Measurements from ENCODE around the gene APOF. TPM values are rescaled to one million over a fixed set of nuclear protein-coding genes. Genes with fewer than 3 reads are reported as not detected.
A peak's percentile ranks its signal among the peaks of the same experiment; 100 is the strongest.
"Not testable (repeated sequence)": the region's sequence is repeated elsewhere in the genome, so short reads cannot be mapped to it uniquely, and the experiment has no call there.

Gene APOF
- polyA plus RNA-seq, 5 donors: 0.10 to 0.15 TPM; not detected in 3

DNA sequence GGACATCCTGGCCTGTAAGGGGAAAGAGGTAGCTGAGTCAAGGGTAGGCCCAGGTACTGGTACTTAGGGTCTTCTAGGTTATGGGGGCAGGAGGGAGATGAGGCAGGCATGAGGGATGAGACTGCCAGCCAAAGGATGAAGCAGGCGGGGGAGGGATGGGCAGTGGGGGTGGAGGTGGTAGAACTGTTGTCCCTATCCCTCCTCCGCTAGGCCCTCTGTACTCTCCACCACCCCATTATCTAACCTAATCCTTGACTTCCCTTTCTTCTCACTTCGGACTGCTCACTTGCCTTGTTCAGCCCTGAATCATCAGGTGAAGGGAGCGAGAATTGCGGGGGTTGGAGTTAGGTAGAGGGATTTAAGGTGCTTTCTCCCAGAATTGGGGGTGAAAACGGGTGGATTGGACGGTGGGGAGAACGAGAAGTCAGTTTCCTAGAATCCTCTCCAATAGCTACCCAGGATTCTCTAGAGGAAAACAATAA lies 29.4 kb downstream of the APOF start:
- no peak for DNase-seq

DNA sequence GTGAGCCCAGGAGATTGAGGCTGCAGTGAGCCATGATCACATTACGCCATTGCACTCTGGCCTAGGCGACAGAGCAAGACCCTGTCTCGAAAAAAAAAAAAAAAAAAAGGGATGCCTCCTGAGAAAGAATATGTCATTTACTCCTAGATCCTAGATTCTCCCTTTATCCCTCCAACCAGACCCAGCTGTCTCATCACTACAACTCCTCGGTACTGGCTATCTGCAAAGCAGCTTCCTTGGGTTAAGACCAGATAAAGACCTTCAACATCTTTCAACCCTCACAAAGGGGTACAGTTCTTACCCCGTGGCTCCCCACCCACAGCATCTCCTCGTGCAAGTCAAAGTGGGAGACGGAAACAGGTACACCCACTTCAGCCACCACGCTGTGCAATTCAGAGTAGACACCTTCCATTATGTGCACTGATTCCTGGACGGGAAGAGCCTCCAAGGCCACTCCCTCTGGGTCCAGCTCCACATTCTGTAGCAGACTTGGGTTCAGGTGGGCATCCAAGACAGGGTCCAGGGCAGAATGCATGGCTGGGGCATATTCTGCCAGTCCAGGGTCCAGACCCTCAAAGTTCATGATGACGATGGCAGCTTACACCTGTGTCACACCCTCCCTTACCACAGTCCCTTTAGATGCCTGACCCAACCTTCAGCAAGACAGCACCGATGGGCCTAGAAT lies 30.0 kb downstream of the APOF start:
- DNase-seq: no peak

- DNase-seq: no peak
These were observed 31.6 kb downstream of the APOF start for GRCh38 chr12:56330936-56331490.

DNA sequence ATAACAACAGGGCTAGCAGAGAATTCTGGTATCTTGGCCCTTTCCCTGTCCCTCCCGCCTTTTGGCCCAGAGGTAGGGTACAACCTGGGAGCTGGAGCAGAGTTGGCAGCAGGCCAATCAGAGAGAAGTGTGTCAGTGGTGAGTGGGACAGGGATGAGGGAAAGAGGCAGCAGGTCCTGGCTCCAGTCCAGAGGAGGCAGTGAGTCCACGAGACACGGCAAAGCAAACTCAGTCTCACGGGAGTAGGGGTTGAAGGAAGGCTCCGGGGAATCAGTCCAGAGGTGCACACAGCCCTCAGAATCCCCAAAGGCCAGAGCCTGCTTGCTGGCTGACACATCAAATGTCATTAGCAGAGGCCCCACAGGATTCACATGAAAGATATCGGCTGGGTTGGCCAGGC lies 36.1 kb downstream of the APOF start:
- no peak for DNase-seq

DNA sequence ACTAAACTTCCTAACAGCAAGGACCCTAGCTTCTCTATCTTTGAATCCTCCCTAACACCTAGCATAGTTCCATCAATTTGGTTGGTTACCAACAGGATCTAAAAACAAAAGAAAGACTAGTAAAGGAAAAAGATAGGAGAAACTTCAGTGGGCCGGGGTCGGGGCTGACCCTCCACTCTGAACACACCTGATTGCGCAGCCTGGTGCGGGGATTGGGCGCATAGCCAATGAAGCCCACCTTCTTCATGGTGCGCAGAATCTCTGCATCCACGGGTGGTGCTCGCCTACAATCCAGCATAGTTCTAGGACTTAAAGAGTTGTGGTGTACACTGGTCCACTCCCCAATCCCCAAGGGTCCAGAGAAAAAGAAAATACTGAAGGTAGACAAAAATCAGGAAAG lies 36.5 kb downstream of the APOF start:
- no peak for DNase-seq

GRCh38 chr12:56324206-56324605 lies 38.5 kb downstream of the APOF start:
- DNase-seq: no peak

DNA sequence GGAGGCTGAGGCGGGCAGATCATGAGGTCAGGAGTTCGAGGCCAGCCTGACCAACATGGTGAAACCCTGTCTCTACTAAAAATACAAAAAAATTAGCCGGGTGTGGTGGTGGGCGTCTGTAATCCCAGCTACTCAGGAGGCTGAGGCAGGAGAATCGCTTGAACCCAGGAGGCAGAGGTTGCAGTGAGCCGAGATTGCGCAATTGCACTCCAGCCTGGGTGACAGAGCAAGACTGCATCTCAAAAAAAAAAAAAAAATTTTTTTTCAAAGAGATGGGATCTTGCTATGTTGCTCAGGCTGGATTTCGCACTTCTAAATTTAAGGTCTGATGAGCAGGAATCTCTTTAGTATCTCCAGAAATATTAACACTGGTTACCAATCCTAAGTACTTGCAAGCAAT lies 41.0 kb downstream of the APOF start:
- not testable (repeated sequence) for DNase-seq

DNA sequence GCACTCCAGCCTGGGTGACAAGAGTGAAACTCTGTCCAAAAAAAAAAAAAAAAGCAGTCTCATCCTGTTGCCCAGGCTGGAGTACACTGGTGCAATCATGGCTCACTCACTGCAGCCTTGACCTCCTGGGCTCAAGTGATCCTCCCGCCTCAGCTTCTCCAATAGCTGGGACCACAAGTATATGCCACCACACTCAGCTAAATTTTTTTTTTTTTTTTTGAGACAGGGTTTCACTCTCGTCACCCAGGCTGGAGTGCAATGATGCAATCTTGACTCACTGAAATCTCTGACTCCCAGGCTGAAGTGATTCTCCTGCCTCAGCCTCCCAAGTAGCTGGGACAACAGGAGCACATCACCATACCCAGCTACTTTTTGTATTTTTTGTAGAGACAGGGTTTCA lies 41.6 kb downstream of the APOF start:
- DNase-seq: no peak

GRCh38 chr12:56317675-56318074 lies 45.0 kb downstream of the APOF start:
- no peak for DNase-seq

DNA sequence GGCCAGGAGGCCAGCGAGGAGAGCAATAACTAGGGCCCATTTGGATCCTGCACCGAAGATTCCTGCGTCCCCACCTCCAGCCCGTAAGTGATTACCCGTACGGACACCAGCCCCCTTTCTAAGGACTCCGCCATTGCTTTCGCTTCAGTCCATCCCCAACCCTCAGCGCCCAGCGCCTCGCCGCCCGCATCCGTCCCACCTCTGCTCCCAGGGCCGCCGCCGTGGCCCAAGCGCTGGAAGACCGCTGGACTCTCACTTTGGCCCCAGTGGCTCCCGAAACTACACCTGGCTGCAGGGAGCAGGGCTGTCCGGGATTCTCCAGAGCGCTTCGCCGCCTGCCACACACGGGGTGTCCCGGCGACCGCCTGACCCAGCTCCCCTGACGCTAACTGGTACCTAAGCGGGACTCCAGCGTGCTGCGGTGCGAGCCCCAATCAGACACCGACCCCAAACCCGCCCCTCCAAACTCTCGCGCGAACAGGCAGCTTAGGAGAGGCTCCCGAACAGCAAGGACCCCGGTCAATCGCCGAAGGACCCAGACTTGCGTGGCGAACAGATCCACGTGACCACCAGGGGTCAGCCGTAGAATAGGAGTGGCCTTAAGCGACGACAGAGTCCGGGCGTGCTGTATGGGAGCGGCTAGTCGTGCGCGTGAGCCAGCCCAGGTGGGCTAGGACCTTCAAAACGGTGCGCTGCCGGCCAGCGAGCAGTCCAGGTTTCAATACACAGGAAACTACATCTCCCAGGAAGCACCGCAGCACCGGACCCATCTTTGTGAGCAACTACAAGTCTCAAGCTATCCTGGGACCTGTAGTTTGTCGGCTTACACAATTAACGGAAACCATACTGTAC lies 46.8 kb downstream of the APOF start, which contains the start of gene CNPY2:
Gene CNPY2, minus strand, starts transcription at position 367 of the 852 bp plus-strand sequence. CDS start 771 bp downstream, outside the sequence.
- peak; percentile 96 to 97 for DNase-seq

DNA sequence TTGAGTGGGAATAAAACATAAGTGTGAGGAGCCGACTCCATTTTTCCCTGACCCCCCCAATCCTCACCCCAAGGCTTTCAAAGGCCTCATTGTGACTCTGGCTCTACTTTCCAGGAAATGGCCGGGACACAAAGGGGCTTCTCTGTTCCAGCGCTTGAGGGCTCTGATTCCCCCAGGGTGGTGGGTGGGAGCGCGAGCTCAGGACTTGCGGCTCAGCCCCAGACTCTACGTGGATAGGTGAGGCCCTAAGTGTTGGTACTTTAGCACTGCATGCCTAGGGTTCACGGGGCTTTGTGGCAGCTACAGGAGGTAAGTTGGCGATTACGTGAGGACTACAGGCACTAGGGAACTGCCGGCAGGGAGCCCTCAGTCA lies 47.4 kb downstream of the APOF start:
- no peak for DNase-seq

- no peak for DNase-seq
These were observed 51.7 kb downstream of the APOF start for GRCh38 chr12:56311003-56311402.

Other genes with a start within 250 kb of the APOF start
- gene RPL41, start 246.2 kb downstream of the APOF start, polyA plus RNA-seq (ENCODE audit: insufficient read depth in 1 of 5, insufficient read length in 5 of 5, low replicate concordance in 1 of 5): 1,000 to 10,000 TPM; 6,129 to 8,482 (median 6,371) TPM
- gene ZC3H10, start 244.6 kb downstream of the APOF start, polyA plus RNA-seq (ENCODE audit: insufficient read depth in 1 of 5, insufficient read length in 5 of 5, low replicate concordance in 1 of 5): 1 to 10 TPM; 5.1 to 6.8 (median 6.2) TPM
- 10 to 100 TPM; 74.3 to 90.6 (median 81.1) TPM for gene ESYT1, start 234.6 kb downstream of the APOF start, polyA plus RNA-seq (ENCODE audit: insufficient read depth in 1 of 5, insufficient read length in 5 of 5, low replicate concordance in 1 of 5)
- 100 to 1,000 TPM; 162 to 215 (median 172) TPM for gene MYL6B, start 210.3 kb downstream of the APOF start, polyA plus RNA-seq (ENCODE audit: insufficient read depth in 1 of 5, insufficient read length in 5 of 5, low replicate concordance in 1 of 5)
- 1,000 to 10,000 TPM; 1,819 to 2,542 (median 2,207) TPM for gene MYL6, start 204.5 kb downstream of the APOF start, polyA plus RNA-seq (ENCODE audit: insufficient read depth in 1 of 5, insufficient read length in 5 of 5, low replicate concordance in 1 of 5)
- gene SMARCC2, start 173.4 kb downstream of the APOF start, polyA plus RNA-seq (ENCODE audit: insufficient read depth in 1 of 5, insufficient read length in 5 of 5, low replicate concordance in 1 of 5): 100 to 1,000 TPM in 4 of 5 donors, 10 to 100 TPM in 1; 90.6 to 124 (median 119) TPM
- 10 to 100 TPM; 37.6 to 44.8 (median 38.4) TPM for gene RNF41, start 140.9 kb downstream of the APOF start, polyA plus RNA-seq (ENCODE audit: insufficient read depth in 1 of 5, insufficient read length in 5 of 5, low replicate concordance in 1 of 5)
- gene NABP2, start 138.5 kb downstream of the APOF start, polyA plus RNA-seq (ENCODE audit: insufficient read depth in 1 of 5, insufficient read length in 5 of 5, low replicate concordance in 1 of 5): 10 to 100 TPM; 24.6 to 31.3 (median 25.6) TPM
- gene SLC39A5, start 132.8 kb downstream of the APOF start, polyA plus RNA-seq (ENCODE audit: insufficient read depth in 1 of 5, insufficient read length in 5 of 5, low replicate concordance in 1 of 5): 1 to 10 TPM; 2.6 to 5.6 (median 4.8) TPM
- 10 to 100 TPM; 21.9 to 32.1 (median 30.9) TPM for gene ANKRD52, start 104.5 kb downstream of the APOF start, polyA plus RNA-seq (ENCODE audit: insufficient read depth in 1 of 5, insufficient read length in 5 of 5, low replicate concordance in 1 of 5)
- gene COQ10A, start 95.9 kb downstream of the APOF start, polyA plus RNA-seq (ENCODE audit: insufficient read depth in 1 of 5, insufficient read length in 5 of 5, low replicate concordance in 1 of 5): 10 to 100 TPM; 15.3 to 17.9 (median 15.8) TPM
- gene CS, start 62.5 kb downstream of the APOF start, polyA plus RNA-seq (ENCODE audit: insufficient read depth in 1 of 5, insufficient read length in 5 of 5, low replicate concordance in 1 of 5): 100 to 1,000 TPM; 148 to 181 (median 158) TPM
- 100 to 1,000 TPM; 128 to 155 (median 136) TPM for gene CNPY2, start 46.9 kb downstream of the APOF start, polyA plus RNA-seq (ENCODE audit: insufficient read depth in 1 of 5, insufficient read length in 5 of 5, low replicate concordance in 1 of 5)
- 10 to 100 TPM; 64.8 to 96.1 (median 78.4) TPM for gene PAN2, start 28.9 kb downstream of the APOF start, polyA plus RNA-seq (ENCODE audit: insufficient read depth in 1 of 5, insufficient read length in 5 of 5, low replicate concordance in 1 of 5)
- gene IL23A, start 24.0 kb downstream of the APOF start, polyA plus RNA-seq (ENCODE audit: insufficient read depth in 1 of 5, insufficient read length in 5 of 5, low replicate concordance in 1 of 5): 1 to 10 TPM in 1 of 5 donors, under 1 TPM in 4; 0.64 to 1.1 (median 0.81) TPM
- 100 to 1,000 TPM; 120 to 174 (median 144) TPM for gene STAT2, start 2.8 kb downstream of the APOF start, polyA plus RNA-seq (ENCODE audit: insufficient read depth in 1 of 5, insufficient read length in 5 of 5, low replicate concordance in 1 of 5)
- 10 to 100 TPM; 26.5 to 35.6 (median 31.1) TPM for gene TIMELESS, start 86.6 kb upstream of the APOF start, polyA plus RNA-seq (ENCODE audit: insufficient read depth in 1 of 5, insufficient read length in 5 of 5, low replicate concordance in 1 of 5)
- gene MIP, start 91.8 kb upstream of the APOF start, polyA plus RNA-seq (ENCODE audit: insufficient read depth in 1 of 5, insufficient read length in 5 of 5, low replicate concordance in 1 of 5): under 1 TPM in 2 of 5 donors, not detected in 3; 0.15 TPM
- 1 to 10 TPM; 4.0 to 5.8 (median 5.1) TPM for gene SPRYD4, start 105.7 kb upstream of the APOF start, polyA plus RNA-seq (ENCODE audit: insufficient read depth in 1 of 5, insufficient read length in 5 of 5, low replicate concordance in 1 of 5)
- gene GLS2, start 125.3 kb upstream of the APOF start, polyA plus RNA-seq (ENCODE audit: insufficient read depth in 1 of 5, insufficient read length in 5 of 5, low replicate concordance in 1 of 5): 1 to 10 TPM; 2.0 to 4.6 (median 2.9) TPM
- 10 to 100 TPM; 35.3 to 88.3 (median 73.0) TPM for gene RBMS2, start 159.0 kb upstream of the APOF start, polyA plus RNA-seq (ENCODE audit: insufficient read depth in 1 of 5, insufficient read length in 5 of 5, low replicate concordance in 1 of 5)